A549 (cell line): ENCODE data around the gene ABITRAM.

Experiments
- CHD2 ChIP-seq: fragments of 150-350 bp; IDR thresholded peaks from 2 replicates; pipeline ENCODE4 v1.6.1; 2014; ENCODE audit warnings: low read length; ENCODE audit not compliant: partially characterized antibody
- PBX3 ChIP-seq: IDR thresholded peaks from 2 replicates; pipeline ENCODE4 v1.6.1; 2012
- RFX5 ChIP-seq: fragments of 450-650 bp; IDR thresholded peaks from 2 replicates; pipeline ENCODE4 v1.7.1; 2014; ENCODE audit warnings: antibody characterized with exemption, mild to moderate bottlenecking, moderate library complexity
- ZC3H11A ChIP-seq: fragments of 450-650 bp; IDR thresholded peaks from 2 replicates; pipeline ENCODE4 v1.6.1; 2014; ENCODE audit warnings: antibody characterized with exemption, mild to moderate bottlenecking
- TF ChIP-seq, protein P1 (sequence below): fragments of >200 bp; sonication (Bioruptor Twin); formaldehyde crosslinking; IDR thresholded peaks from 3 replicates; pipeline ENCODE4 v1.5.1; 2016

GRCh38 chr9:108983885-108984284 lies 49.7 kb downstream of the ABITRAM start:
- no peak for TF ChIP-seq ZC3H11A
- TF ChIP-seq, protein P1, sequence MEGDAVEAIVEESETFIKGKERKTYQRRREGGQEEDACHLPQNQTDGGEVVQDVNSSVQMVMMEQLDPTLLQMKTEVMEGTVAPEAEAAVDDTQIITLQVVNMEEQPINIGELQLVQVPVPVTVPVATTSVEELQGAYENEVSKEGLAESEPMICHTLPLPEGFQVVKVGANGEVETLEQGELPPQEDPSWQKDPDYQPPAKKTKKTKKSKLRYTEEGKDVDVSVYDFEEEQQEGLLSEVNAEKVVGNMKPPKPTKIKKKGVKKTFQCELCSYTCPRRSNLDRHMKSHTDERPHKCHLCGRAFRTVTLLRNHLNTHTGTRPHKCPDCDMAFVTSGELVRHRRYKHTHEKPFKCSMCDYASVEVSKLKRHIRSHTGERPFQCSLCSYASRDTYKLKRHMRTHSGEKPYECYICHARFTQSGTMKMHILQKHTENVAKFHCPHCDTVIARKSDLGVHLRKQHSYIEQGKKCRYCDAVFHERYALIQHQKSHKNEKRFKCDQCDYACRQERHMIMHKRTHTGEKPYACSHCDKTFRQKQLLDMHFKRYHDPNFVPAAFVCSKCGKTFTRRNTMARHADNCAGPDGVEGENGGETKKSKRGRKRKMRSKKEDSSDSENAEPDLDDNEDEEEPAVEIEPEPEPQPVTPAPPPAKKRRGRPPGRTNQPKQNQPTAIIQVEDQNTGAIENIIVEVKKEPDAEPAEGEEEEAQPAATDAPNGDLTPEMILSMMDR: no peak
- no peak for TF ChIP-seq PBX3
- TF ChIP-seq CHD2: no peak
- TF ChIP-seq RFX5: no peak
